ENCODE data around the gene ARSB.
"Not testable (repeated sequence)": the region's sequence is repeated elsewhere in the genome, so short reads cannot be mapped to it uniquely, and the experiment has no call there.

The ARSB gene

GRCh38 chr5:78930721-78931120 is 54.4 kb downstream of the ARSB start:
- DNase-seq, result no peak

- DNase-seq, result no peak
Observed at GRCh38 chr5:78929833-78930232, 55.3 kb downstream of the ARSB start.

GRCh38 chr5:78927657-78928282 is 57.3 kb downstream of the ARSB start:
- DNase-seq, result no peak

GRCh38 chr5:78926252-78926651 is 58.9 kb downstream of the ARSB start:
- no peak for DNase-seq

GRCh38 chr5:78925129-78925876 is 59.8 kb downstream of the ARSB start:
- DNase-seq, result no peak

- no peak for DNase-seq
Observed at GRCh38 chr5:78923622-78923970, 61.5 kb downstream of the ARSB start.

- no peak for DNase-seq
Observed at GRCh38 chr5:78922879-78923621, 62.1 kb downstream of the ARSB start.

- DNase-seq, result no peak
Observed at GRCh38 chr5:78920604-78921003, 64.5 kb downstream of the ARSB start.

GRCh38 chr5:78919796-78920195 is 65.3 kb downstream of the ARSB start:
- no peak for DNase-seq

- DNase-seq, result no peak
Observed at GRCh38 chr5:78916044-78916443, 69.1 kb downstream of the ARSB start.

- no peak for DNase-seq
Observed at GRCh38 chr5:78915170-78915569, 69.9 kb downstream of the ARSB start.

- DNase-seq, result no peak
Observed at GRCh38 chr5:78912811-78913210, 72.3 kb downstream of the ARSB start.

GRCh38 chr5:78912085-78912771 is 72.9 kb downstream of the ARSB start:
- DNase-seq, result no peak

GRCh38 chr5:78909224-78909983 is 75.7 kb downstream of the ARSB start:
- not testable (repeated sequence) for DNase-seq

GRCh38 chr5:78908173-78909061 is 76.7 kb downstream of the ARSB start:
- DNase-seq, result no peak

GRCh38 chr5:78907255-78907891 is 77.7 kb downstream of the ARSB start:
- DNase-seq, result no peak

- DNase-seq, result no peak
Observed at GRCh38 chr5:78905084-78905938, 79.8 kb downstream of the ARSB start.

GRCh38 chr5:78903861-78904260 is 81.2 kb downstream of the ARSB start:
- no peak for DNase-seq

- DNase-seq, result no peak
Observed at GRCh38 chr5:78903353-78903752, 81.8 kb downstream of the ARSB start.

GRCh38 chr5:78899922-78900362 is 85.2 kb downstream of the ARSB start:
- no peak for DNase-seq

Measured in NCI-H1930 (cell line).